ENCODE measurements around the gene THG1L. TPM values are rescaled to one million over a fixed set of nuclear protein-coding genes. Genes with fewer than 3 reads are reported as not detected.
"Not testable (repeated sequence)": the region's sequence is repeated elsewhere in the genome, so short reads cannot be mapped to it uniquely, and the experiment has no call there.

THG1L gene
- total RNA-seq, 1 experiment from 2014 or later, result 12.3 TPM

- ATAC-seq, result peak; percentile 83
- TF ChIP-seq ZNF232 (CRISPR knock-in tag; IDR thresholded peaks at IDR 0.05), result no peak
- no peak for TF ChIP-seq IRF2 (CRISPR knock-in tag; IDR thresholded peaks at IDR 0.05; ENCODE audit: borderline replicate concordance, low read depth)
- TF ChIP-seq ZNF263 (CRISPR knock-in tag; IDR thresholded peaks at IDR 0.05; ENCODE audit: low read depth), result no peak
- Mint-ChIP-seq H3K27me3 (ENCODE audit: low read depth) (no peaks in the 10 kb centered on the region; the same call in 1 of the 2 replicates), H3K4me1 (peaks cover 7% of the 10 kb centered on the region), H3K4me3 (no peak overlapping the region), H3K36me3 (peaks cover 7% of the 10 kb centered on the region), H3K9me3 (peaks cover 13% of the 10 kb centered on the region), H3K27ac (no peak overlapping the region)
- DNase-seq (ENCODE audit: low spot score), result no peak
- CTCF ChIA-PET, result interaction anchor here (0.8 to 2.9 kb wide), 9 partner anchors 12 to 255 kb away, joined by 3 to 26 read pairs (median 5); partner anchors contain the start of genes C5orf52, LSM11 and THG1L
- POLR2A ChIA-PET, result interaction anchor here (1.5 kb wide), 1 partner anchor 12 kb away, joined by 3 read pairs; the partner anchor contains the start of gene THG1L
Measured at GRCh38 chr5:157719245-157719644, 12.0 kb upstream of the THG1L start.

GRCh38 chr5:157721159-157721558 lies 10.1 kb upstream of the THG1L start:
- H3K27me3 Mint-ChIP-seq (ENCODE audit: low read depth), result no peaks in the 10 kb centered on the region; the same call in 1 of the 2 replicates
- H3K9me3 Mint-ChIP-seq, result peaks cover 21% of the 10 kb centered on the region
- ATAC-seq (no peak), DNase-seq (ENCODE audit: low spot score) (no peak)
- peaks cover 7% of the 10 kb centered on the region for H3K4me1 Mint-ChIP-seq
- no peak overlapping the region for H3K27ac Mint-ChIP-seq
- no peak overlapping the region for H3K4me3 Mint-ChIP-seq
- no peak for TF ChIP-seq CBFB (CRISPR knock-in tag; IDR thresholded peaks at IDR 0.05; ENCODE audit: low read depth)
- no peak for TF ChIP-seq EMX1 (CRISPR knock-in tag; IDR thresholded peaks at IDR 0.05)
- TF ChIP-seq TCF7 (CRISPR knock-in tag; IDR thresholded peaks at IDR 0.05; ENCODE audit: low read depth), result no peak
- no peak for TF ChIP-seq FOXP1 (CRISPR knock-in tag; IDR thresholded peaks at IDR 0.05; ENCODE audit: borderline replicate concordance)
- ChIA-PET CTCF (interaction anchor here (0.6 kb wide), 1 partner anchor 21 kb away, joined by 4 read pairs; no protein-coding TSS in a partner anchor), POLR2A (no interaction called here)
- peaks cover 7% of the 10 kb centered on the region for H3K36me3 Mint-ChIP-seq

- CTCF ChIA-PET; H3K27ac Mint-ChIP-seq; H3K27me3 Mint-ChIP-seq (ENCODE audit: low read depth); DNase-seq (ENCODE audit: low spot score); H3K36me3 Mint-ChIP-seq; H3K4me1 Mint-ChIP-seq; POLR2A ChIA-PET; H3K4me3 Mint-ChIP-seq; ATAC-seq: not testable (repeated sequence)
- peaks cover 24% of the 10 kb centered on the region for H3K9me3 Mint-ChIP-seq
Measured at GRCh38 chr5:157722895-157723294, 8.3 kb upstream of the THG1L start.

GRCh38 chr5:157726607-157727006 lies 4.6 kb upstream of the THG1L start:
- H3K27ac Mint-ChIP-seq; CTCF ChIA-PET; POLR2A ChIA-PET; DNase-seq (ENCODE audit: low spot score); H3K4me1 Mint-ChIP-seq; H3K27me3 Mint-ChIP-seq (ENCODE audit: low read depth); H3K4me3 Mint-ChIP-seq; ATAC-seq; H3K36me3 Mint-ChIP-seq: not testable (repeated sequence)
- peaks cover 28% of the 10 kb centered on the region for H3K9me3 Mint-ChIP-seq

- peaks cover 12% of the 10 kb centered on the region; the same call in 1 of the 2 replicates for H3K36me3 Mint-ChIP-seq
- ATAC-seq; H3K27ac Mint-ChIP-seq; POLR2A ChIA-PET; H3K27me3 Mint-ChIP-seq (ENCODE audit: low read depth); DNase-seq (ENCODE audit: low spot score); H3K4me1 Mint-ChIP-seq; H3K4me3 Mint-ChIP-seq: not testable (repeated sequence)
- CTCF ChIA-PET, result interaction anchor here (1.5 kb wide), 1 partner anchor 15 kb away, joined by 4 read pairs; the partner anchor contains the start of gene LSM11
- H3K9me3 Mint-ChIP-seq, result peaks cover 21% of the 10 kb centered on the region
Measured at GRCh38 chr5:157727858-157728257, 3.4 kb upstream of the THG1L start.

- ChIA-PET CTCF (interaction anchor here (3.4 kb wide), 1 partner anchor 13 kb away, joined by 45 read pairs; the partner anchor contains the start of gene LSM11), POLR2A (no interaction called here)
- Mint-ChIP-seq H3K27ac (no peak overlapping the region), H3K36me3 (peaks cover 25% of the 10 kb centered on the region), H3K9me3 (peaks cover 19% of the 10 kb centered on the region), H3K4me1 (peaks cover 5% of the 10 kb centered on the region), H3K4me3 (no peak overlapping the region), H3K27me3 (ENCODE audit: low read depth) (no peaks in the 10 kb centered on the region)
- DNase-seq (ENCODE audit: low spot score) (no peak), ATAC-seq (no peak)
- TF ChIP-seq ZNF232 (CRISPR knock-in tag; IDR thresholded peaks at IDR 0.05) (no peak), MLX (CRISPR knock-in tag; IDR thresholded peaks at IDR 0.05) (no peak), RELA (CRISPR knock-in tag; IDR thresholded peaks at IDR 0.05; ENCODE audit: borderline replicate concordance) (no peak), ZSCAN18 (CRISPR knock-in tag; IDR thresholded peaks at IDR 0.05) (no peak), FOXP4 (CRISPR knock-in tag; IDR thresholded peaks at IDR 0.05) (no peak), CREB1 (CRISPR knock-in tag; IDR thresholded peaks at IDR 0.05) (no peak), ATF1 (CRISPR knock-in tag; IDR thresholded peaks at IDR 0.05) (no peak), GTF2I (CRISPR knock-in tag; conservative IDR thresholded peaks at IDR 0.05) (no peak), ZNF512 (CRISPR knock-in tag; IDR thresholded peaks at IDR 0.05; ENCODE audit: borderline replicate concordance) (no peak), SOX15 (CRISPR knock-in tag; IDR thresholded peaks at IDR 0.05) (no peak)
Measured at GRCh38 chr5:157729858-157730257, 1.4 kb upstream of the THG1L start.

Data from WTC11 (cell line).